T-cell (primary cell): ENCODE data around the gene HSPB6. TPM values are rescaled to one million over a fixed set of nuclear protein-coding genes. Genes with fewer than 3 reads are reported as not detected.
"Not testable (repeated sequence)": the region's sequence is repeated elsewhere in the genome, so short reads cannot be mapped to it uniquely, and the experiment has no call there.

ENCODE experiments used
- ATAC-seq, 4 experiments: fragments of 200-7000 bp in 3 of 4; fragments of 150-1000 bp in 1 of 4; cut with Tn5 transposase; replicated peaks in 1 of 4; 1 replicate in 3 of 4; 2 replicates in 1 of 4; pipeline ENCODE4 v1.10.0; 2021; ENCODE audit warnings: moderate library complexity in 3 of 4, mild to moderate bottlenecking in 2 of 4, moderate number of reproducible peaks in 1 of 4
- CTCF ChIA-PET, 2 donors: fragments of 300-600 bp; sonication (Branson Sonifier 250); formaldehyde crosslinking; loops; one replicate each; lab custom pipeline; 2022; ENCODE audit warnings: antibody characterized with exemption in 2 of 2; lab: Charles Lee
- POLR2A ChIA-PET, 2 donors: fragments of 300-600 bp; sonication (Branson Sonifier 250); formaldehyde crosslinking; loops; one replicate each; lab custom pipeline; 2022; ENCODE audit warnings: antibody characterized with exemption in 2 of 2; lab: Charles Lee
- DNase-seq, 35 experiments: peaks; one replicate each; pipeline versions ENCODE4 v3.0.0 to v3.0.0-alpha.2; 2013 to 2023
- H3K27ac ChIP-seq: one replicate; pipeline ENCODE4 v1.5.1; 2013; ENCODE audit warnings: low read length
- H3K27me3 ChIP-seq, 2 experiments: replicated peaks in 1 of 2; 1 replicate in 1 of 2; 2 replicates in 1 of 2; pipeline versions ENCODE4 v1.6.1 to v1.7.0; 2013; ENCODE audit warnings: low read length in 1 of 2, mixed read lengths in 1 of 2; ENCODE audit not compliant: control insufficient read depth in 2 of 2, insufficient read depth in 2 of 2; ENCODE audit errors: extremely low read depth in 1 of 2
- H3K36me3 ChIP-seq, 2 donors: 1 replicate in 1 of 2; 2 replicates in 1 of 2; pipeline versions ENCODE4 v1.6.1 to v1.7.0; 2013; ENCODE audit warnings: low read length in 1 of 2; ENCODE audit not compliant: control insufficient read depth in 2 of 2, insufficient read depth in 1 of 2; ENCODE audit errors: extremely low read depth in 1 of 2
- H3K4me1 ChIP-seq, 2 experiments: 1 replicate in 1 of 2; 2 replicates in 1 of 2; pipeline versions ENCODE4 v1.6.1 to v1.7.0; 2013; ENCODE audit warnings: low read length in 2 of 2, mixed read lengths in 1 of 2; ENCODE audit not compliant: insufficient read depth in 2 of 2, control insufficient read depth in 1 of 2; ENCODE audit errors: extremely low read depth in 1 of 2
- H3K4me3 ChIP-seq, 2 donors: 1 replicate in 1 of 2; 2 replicates in 1 of 2; pipeline versions ENCODE4 v1.5.1 to v1.7.0; 2013; ENCODE audit warnings: mild to moderate bottlenecking in 2 of 2, low read length in 1 of 2, moderate library complexity in 1 of 2; ENCODE audit not compliant: control insufficient read depth in 1 of 2; ENCODE audit errors: extremely low read depth in 1 of 2
- H3K9me3 ChIP-seq: 2 replicates; pipeline ENCODE4 v1.7.0; 2013
- H3K27ac Mint-ChIP-seq, 2 donors: one replicate each; pipeline ENCODE4 v1.8.0; 2020 to 2021; ENCODE audit warnings: mild to moderate bottlenecking in 2 of 2, mixed read lengths in 2 of 2
- H3K27me3 Mint-ChIP-seq, 2 donors: one replicate each; pipeline ENCODE4 v1.8.0; 2021 to 2022; ENCODE audit warnings: mixed read lengths in 2 of 2
- H3K36me3 Mint-ChIP-seq: one replicate; pipeline ENCODE4 v1.8.0; 2021; ENCODE audit warnings: mixed read lengths
- H3K4me1 Mint-ChIP-seq, 3 donors: one replicate each; pipeline ENCODE4 v1.8.0; 2020 to 2022; ENCODE audit warnings: mixed read lengths in 3 of 3, mild to moderate bottlenecking in 1 of 3
- H3K4me3 Mint-ChIP-seq, 3 donors: one replicate each; pipeline ENCODE4 v1.8.0; 2020 to 2022; ENCODE audit warnings: mild to moderate bottlenecking in 3 of 3, mixed read lengths in 3 of 3, moderate library complexity in 3 of 3
- H3K9me3 Mint-ChIP-seq, 3 donors: one replicate each; pipeline ENCODE4 v1.8.0; 2020 to 2022; ENCODE audit warnings: mixed read lengths in 3 of 3
- WGBS: methylation state at CpG from one replicate; pipeline ENCODE4 v1.1.5; 2013; ENCODE audit warnings: missing lambda C conversion rate; ENCODE audit not compliant: insufficient coverage; 5-methylcytosine and 5-hydroxymethylcytosine counted together
- total RNA-seq, 35 experiments: library from RNA in 6 of 35; stranded (reverse) in 6 of 35; fragments of 120-200 nt in 1 of 35; gene quantifications; one replicate each; pipeline versions ENCODE4 v1.2.1 to v1.2.4 and lab custom pipeline; 2013 to 2026

The HSPB6 gene
- total RNA-seq, 5 donors from 2014 or later (not counting 1 experiment from before 2014, with no cell fraction given) = 0.44 to 0.69 (median 0.51) TPM; not detected in 2

- DNase-seq (no peak), ATAC-seq (no peak)
- Histone ChIP-seq H3K9me3 (no peaks in the 10 kb centered on the region), H3K4me1 (peaks cover 0 to 4% of the 10 kb centered on the region in 2 experiments), H3K36me3 (no peaks in the 10 kb centered on the region), H3K27ac (no peak overlapping the region), H3K27me3 (peaks cover 5 to 55% of the 10 kb centered on the region in 2 experiments), H3K4me3 (no peak overlapping the region)
- 21% methylated on average over 34 of the region's 39 CpGs for WGBS
- no peaks in the 10 kb centered on the region for H3K36me3 Mint-ChIP-seq
- peaks cover 3 to 6% (median 4%) of the 10 kb centered on the region in 3 donors for H3K4me1 Mint-ChIP-seq
- no peak overlapping the region for H3K4me3 Mint-ChIP-seq
- peaks cover 24 to 41% of the 10 kb centered on the region in 2 donors for H3K27me3 Mint-ChIP-seq
- H3K9me3 Mint-ChIP-seq = no peaks in the 10 kb centered on the region
- ChIA-PET POLR2A (interaction anchor here in 1 of 2 donors (0.6 kb wide), 1 partner anchor 638 kb away, joined by 3 read pairs; no protein-coding TSS in a partner anchor), CTCF (no interaction called here)
- H3K27ac Mint-ChIP-seq = peak overlapping the region in 1 of 2 donors; percentile 17
These were observed 40.1 kb upstream of the HSPB6 start for GRCh38 chr19:35796645-35797542.

- H3K4me3 Mint-ChIP-seq, ATAC-seq, POLR2A ChIA-PET, H3K4me1 ChIP-seq, H3K27ac Mint-ChIP-seq, H3K4me1 Mint-ChIP-seq, H3K4me3 ChIP-seq, CTCF ChIA-PET, H3K27ac ChIP-seq, H3K9me3 ChIP-seq, H3K36me3 ChIP-seq, DNase-seq, H3K9me3 Mint-ChIP-seq, H3K36me3 Mint-ChIP-seq: not testable (repeated sequence)
- H3K27me3 ChIP-seq = peaks cover 5 to 62% of the 10 kb centered on the region in 2 experiments
- peaks cover 24 to 41% of the 10 kb centered on the region in 2 donors for H3K27me3 Mint-ChIP-seq
- WGBS = no CpG with 5 or more reads among the region's 1 CpG
These were observed 38.7 kb upstream of the HSPB6 start for GRCh38 chr19:35795564-35795963.

- CTCF ChIA-PET = interaction anchor here in 1 of 2 donors (0.5 kb wide), 1 partner anchor 24 kb away, joined by 3 read pairs; no protein-coding TSS in a partner anchor
- H3K27ac Mint-ChIP-seq = no peak overlapping the region
These were observed 36.7 kb upstream of the HSPB6 start for GRCh38 chr19:35793381-35794165.

GRCh38 chr19:35792888-35793287 is 36.1 kb upstream of the HSPB6 start:
- Mint-ChIP-seq H3K4me3 (no peak overlapping the region), H3K36me3 (no peaks in the 10 kb centered on the region), H3K9me3 (no peaks in the 10 kb centered on the region), H3K4me1 (peaks cover 3 to 6% (median 4%) of the 10 kb centered on the region in 3 donors), H3K27ac (no peak overlapping the region), H3K27me3 (peaks cover 20 to 25% of the 10 kb centered on the region in 2 donors)
- Histone ChIP-seq H3K4me1 (peaks cover 0 to 4% of the 10 kb centered on the region in 2 experiments), H3K27me3 (peaks cover 5 to 53% of the 10 kb centered on the region in 2 experiments), H3K9me3 (no peaks in the 10 kb centered on the region), H3K27ac (no peak overlapping the region), H3K4me3 (no peak overlapping the region), H3K36me3 (no peaks in the 10 kb centered on the region)
- ChIA-PET CTCF (no interaction called here), POLR2A (no interaction called here)
- 82% methylated on average over 8 of the region's 8 CpGs for WGBS
- ATAC-seq = no peak
- no peak for DNase-seq

More at GRCh38 chr19:35793381-35794165, 36.7 kb upstream of the HSPB6 start:
- peaks cover 3 to 6% (median 4%) of the 10 kb centered on the region in 3 donors for H3K4me1 Mint-ChIP-seq
- POLR2A ChIA-PET = no interaction called here
- H3K4me3 Mint-ChIP-seq = no peak overlapping the region
- H3K27me3 Mint-ChIP-seq = peaks cover 24 to 31% of the 10 kb centered on the region in 2 donors
- DNase-seq = no peak
- Histone ChIP-seq H3K36me3 (no peaks in the 10 kb centered on the region), H3K27ac (no peak overlapping the region), H3K27me3 (peaks cover 5 to 58% of the 10 kb centered on the region in 2 experiments), H3K9me3 (no peaks in the 10 kb centered on the region), H3K4me3 (no peak overlapping the region), H3K4me1 (peaks cover 0 to 4% of the 10 kb centered on the region in 2 experiments)
- ATAC-seq = no peak
- WGBS = 72% methylated on average over 7 of the region's 7 CpGs
- no peaks in the 10 kb centered on the region for H3K36me3 Mint-ChIP-seq
- no peaks in the 10 kb centered on the region for H3K9me3 Mint-ChIP-seq

GRCh38 chr19:35792312-35792711 is 35.5 kb upstream of the HSPB6 start:
- H3K27ac ChIP-seq = no peak overlapping the region
- DNase-seq (no peak), ATAC-seq (no peak)
- H3K36me3 Mint-ChIP-seq = no peaks in the 10 kb centered on the region
- H3K36me3 ChIP-seq = no peaks in the 10 kb centered on the region
- 90% methylated on average over 15 of the region's 15 CpGs for WGBS
- H3K4me3 Mint-ChIP-seq = no peak overlapping the region
- no peaks in the 10 kb centered on the region for H3K9me3 ChIP-seq
- H3K27me3 ChIP-seq = peaks cover 5 to 48% of the 10 kb centered on the region in 2 experiments
- POLR2A ChIA-PET = no interaction called here
- no peak overlapping the region for H3K4me3 ChIP-seq
- no peak overlapping the region for H3K27ac Mint-ChIP-seq
- H3K27me3 Mint-ChIP-seq = peaks cover 19 to 21% of the 10 kb centered on the region in 2 donors
- CTCF ChIA-PET = no interaction called here
- peaks cover 0 to 4% of the 10 kb centered on the region in 2 experiments for H3K4me1 ChIP-seq
- peaks cover 3 to 6% (median 4%) of the 10 kb centered on the region in 3 donors for H3K4me1 Mint-ChIP-seq
- H3K9me3 Mint-ChIP-seq = no peaks in the 10 kb centered on the region

GRCh38 chr19:35791814-35792279 is 35.0 kb upstream of the HSPB6 start:
- Mint-ChIP-seq H3K36me3 (no peaks in the 10 kb centered on the region), H3K4me1 (peaks cover 0 to 1% (median 0%) of the 10 kb centered on the region in 3 donors), H3K27me3 (peaks cover 14 to 16% of the 10 kb centered on the region in 2 donors), H3K4me3 (no peak overlapping the region), H3K9me3 (no peaks in the 10 kb centered on the region), H3K27ac (no peak overlapping the region)
- no peaks in the 10 kb centered on the region for H3K9me3 ChIP-seq
- no peaks in the 10 kb centered on the region for H3K36me3 ChIP-seq
- CTCF ChIA-PET = no interaction called here
- peaks cover 5 to 43% of the 10 kb centered on the region in 2 experiments for H3K27me3 ChIP-seq
- WGBS = 90% methylated on average over 5 of the region's 9 CpGs
- ATAC-seq (no peak), DNase-seq (no peak)
- POLR2A ChIA-PET = no interaction called here
- H3K4me1 ChIP-seq = no peaks in the 10 kb centered on the region
- no peak overlapping the region for H3K4me3 ChIP-seq
- H3K27ac ChIP-seq = no peak overlapping the region
